ENCODE measurements around the gene PPT1. TPM values are rescaled to one million over a fixed set of nuclear protein-coding genes. Genes with fewer than 3 reads are reported as not detected.

The PPT1 gene
- total RNA-seq = 38.6 and 59.4 TPM in 2 replicates

GRCh38 chr1:40096977-40097782 is at the start of gene PPT1:
TSS of gene PPT1 (minus strand) at chr1:40097252. CDS start at chr1:40097238, 14 bp downstream.

GRCh38 chr1:40040511-40041465 is 56.3 kb downstream of the PPT1 start, which contains the start of gene CAP1:
TSS of gene CAP1 (plus strand) at chr1:40040729. CDS start at chr1:40059347, 18,618 bp downstream.

Other genes with a start within 250 kb of the PPT1 start
- 27.0 and 37.2 TPM in 2 replicates for gene TRIT1, start 213.7 kb downstream of the PPT1 start, total RNA-seq
- 0.58 and 2.3 TPM in 2 replicates for gene MYCL, start 195.3 kb downstream of the PPT1 start, total RNA-seq
- gene MFSD2A, start 142.1 kb downstream of the PPT1 start, total RNA-seq = 5.4 and 6.1 TPM in 2 replicates
- gene CAP1, start 56.5 kb downstream of the PPT1 start, total RNA-seq = 468 and 655 TPM in 2 replicates
- gene RLF, start 64.1 kb upstream of the PPT1 start, total RNA-seq = 24.9 and 40.0 TPM in 2 replicates
- gene TMCO2, start 150.7 kb upstream of the PPT1 start, total RNA-seq = not detected in 2 replicates
- 68.8 and 129 TPM in 2 replicates for gene ZMPSTE24, start 161.0 kb upstream of the PPT1 start, total RNA-seq
- 0.38 and 1.4 TPM in 2 replicates for gene COL9A2, start 220.0 kb upstream of the PPT1 start, total RNA-seq